Measurements from ENCODE around the gene TSPYL2.

Gene TSPYL2

DNA sequence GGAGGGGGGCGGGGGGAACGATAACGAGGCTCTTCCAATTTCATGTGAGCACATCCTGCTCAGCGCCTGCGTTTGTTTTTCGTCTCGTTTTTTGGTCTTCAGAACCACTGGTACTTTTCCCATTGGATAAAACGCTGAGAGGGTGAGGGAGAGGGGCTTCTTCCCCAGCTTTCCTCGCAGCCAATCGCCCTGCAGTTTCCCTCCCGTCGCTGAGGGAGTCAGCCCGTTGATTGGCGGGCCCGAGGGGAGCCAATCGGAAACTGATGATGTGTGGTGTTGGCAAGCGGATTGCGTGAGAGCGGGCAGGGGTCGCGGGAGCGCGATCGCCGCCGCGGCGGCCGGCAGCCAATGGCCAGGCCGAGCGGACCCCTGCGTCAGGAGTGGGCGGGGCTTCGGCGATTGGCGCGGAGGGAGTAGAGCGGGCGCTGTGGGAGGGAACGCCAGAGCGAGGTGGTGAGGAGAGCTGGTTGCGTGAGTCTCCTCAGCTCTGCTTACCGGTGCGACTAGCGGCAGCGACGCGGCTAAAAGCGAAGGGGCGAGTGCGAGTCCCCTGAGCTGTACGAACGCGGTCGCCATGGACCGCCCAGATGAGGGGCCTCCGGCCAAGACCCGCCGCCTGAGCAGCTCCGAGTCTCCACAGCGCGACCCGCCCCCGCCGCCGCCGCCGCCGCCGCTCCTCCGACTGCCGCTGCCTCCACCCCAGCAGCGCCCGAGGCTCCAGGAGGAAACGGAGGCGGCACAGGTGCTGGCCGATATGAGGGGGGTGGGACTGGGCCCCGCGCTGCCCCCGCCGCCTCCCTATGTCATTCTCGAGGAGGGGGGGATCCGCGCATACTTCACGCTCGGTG, at the start of gene TSPYL2:
TSPYL2 (plus strand) TSS at position 443 of the 848 bp plus-strand sequence; CDS start at position 575, 132 bp downstream.
- DNase-seq: peak; percentile 95

DNA sequence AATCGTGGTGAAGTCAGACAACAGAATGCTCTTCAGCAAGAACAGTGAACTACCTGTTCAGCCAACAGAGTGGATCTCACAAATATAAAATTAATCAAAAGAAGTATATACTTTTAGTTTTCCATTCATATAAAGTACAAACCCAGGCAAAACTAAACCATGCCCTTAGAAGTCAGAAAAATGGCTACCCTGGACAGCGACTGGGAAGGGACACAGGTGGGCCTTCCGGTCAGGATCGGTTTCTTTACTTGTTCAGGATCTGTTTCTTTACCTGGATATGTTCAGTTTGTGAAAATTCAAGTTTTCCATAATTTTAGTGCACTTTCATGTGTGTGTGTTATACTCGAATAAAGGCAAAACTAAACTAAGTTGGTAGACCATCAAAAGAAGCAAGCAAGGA, 46.0 kb upstream of the TSPYL2 start:
- no peak for DNase-seq

DNA sequence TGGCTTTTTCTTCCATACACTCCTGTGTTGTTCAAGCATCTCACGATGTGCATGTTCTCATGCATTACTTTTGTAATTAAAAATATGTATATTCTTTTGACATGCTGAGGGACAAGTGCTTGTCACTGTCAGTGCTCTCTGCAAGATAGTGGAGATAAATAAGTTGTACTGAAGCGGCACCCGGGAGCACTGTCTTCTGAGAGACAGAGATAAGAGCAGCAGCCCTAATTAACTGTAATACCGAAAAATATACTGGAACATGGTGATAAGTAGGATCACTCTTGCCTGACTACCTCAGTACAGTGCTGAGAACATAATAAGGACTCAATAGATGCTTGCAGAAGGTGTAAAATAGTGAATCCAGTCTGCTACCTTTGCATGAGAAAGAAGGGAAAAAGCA, 42.9 kb upstream of the TSPYL2 start:
- no peak for DNase-seq

DNA sequence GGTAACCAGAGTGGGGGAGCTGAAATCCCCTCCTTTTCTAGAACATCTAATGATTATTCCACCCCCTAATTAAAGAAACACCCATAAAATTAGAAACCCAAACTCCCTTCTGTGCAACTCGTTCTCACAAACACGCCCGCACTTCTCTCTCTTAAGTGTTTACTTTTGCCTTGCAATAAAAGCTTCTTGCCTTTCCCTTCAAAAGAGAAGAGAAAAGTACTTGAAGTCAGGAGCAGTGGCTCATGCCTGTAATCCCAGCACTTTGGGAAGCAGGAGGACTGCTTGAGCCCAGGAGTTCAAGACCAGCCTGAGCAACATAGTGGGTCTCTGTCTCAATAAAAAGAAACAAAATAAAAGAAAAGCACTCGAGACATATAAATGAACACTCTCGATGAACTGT, 37.2 kb upstream of the TSPYL2 start:
- no peak for DNase-seq

DNA sequence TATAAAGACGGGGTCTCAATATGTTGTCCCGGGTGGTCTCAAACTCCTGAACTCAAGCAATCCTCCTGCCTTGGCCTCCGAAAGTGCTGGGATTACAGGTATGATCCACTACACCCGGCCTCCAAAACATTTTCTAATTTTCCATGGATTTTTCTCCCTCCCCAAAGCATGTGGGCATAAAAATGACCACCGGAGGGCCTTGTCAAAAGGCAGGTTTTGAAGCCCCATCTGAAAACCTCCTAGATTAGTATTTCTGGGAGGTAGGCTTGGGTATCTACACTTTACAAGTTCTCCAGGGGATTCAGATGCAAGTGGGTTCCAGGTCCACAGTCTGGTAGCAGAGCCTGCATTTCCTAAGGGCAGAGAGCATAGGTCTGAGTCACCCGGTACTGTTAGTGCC, 34.9 kb upstream of the TSPYL2 start:
- no peak for DNase-seq

DNA sequence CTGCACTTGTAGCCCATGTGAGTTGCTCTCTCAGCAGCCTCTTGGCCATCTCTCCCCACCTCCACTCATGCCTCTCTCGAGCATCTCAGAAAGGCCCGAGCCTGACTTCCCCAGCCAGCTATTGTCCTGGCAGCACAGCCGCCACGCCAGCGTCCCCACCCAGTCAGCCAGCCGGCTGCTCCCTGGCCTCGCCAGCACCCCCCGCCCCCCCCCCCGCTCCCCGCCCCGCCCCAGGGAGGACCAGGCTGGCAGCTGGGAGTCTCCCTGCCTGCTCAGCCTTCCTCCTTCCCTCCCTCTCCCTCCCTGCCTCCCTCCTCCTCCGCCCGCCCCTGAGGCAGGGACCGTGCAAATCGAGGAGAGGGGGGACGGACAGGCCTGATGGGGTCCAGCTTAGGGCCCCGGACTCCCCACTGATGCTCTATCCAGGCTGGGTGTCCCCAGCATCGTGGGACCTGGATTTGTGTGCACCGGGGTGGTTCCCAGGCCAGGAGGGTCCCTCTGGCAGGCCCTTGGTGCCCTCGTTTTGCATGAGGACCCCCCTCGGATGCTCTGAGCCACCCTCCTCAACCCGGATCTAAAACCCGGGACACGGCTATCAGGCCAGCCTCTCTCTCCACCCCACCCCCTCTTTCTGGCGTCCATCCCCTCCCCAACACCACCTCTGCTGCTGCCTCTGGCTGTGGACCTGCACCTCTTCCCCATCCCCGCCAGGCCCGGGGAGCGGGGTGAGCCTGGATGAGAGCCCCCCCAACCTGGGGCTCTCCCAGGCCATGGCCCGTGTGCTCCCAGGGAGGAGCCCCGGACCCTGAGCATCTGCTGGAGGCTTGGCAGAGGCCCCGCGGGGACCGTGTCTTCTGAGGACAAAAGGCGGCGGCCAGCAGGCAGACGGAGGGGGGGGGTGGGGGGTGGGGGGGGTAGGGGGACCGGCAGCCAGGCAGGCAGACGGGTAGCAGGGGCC, 33.7 kb upstream of the TSPYL2 start, which contains the start of gene GPR173:
GPR173 (plus strand) TSS at position 621 of the 958 bp plus-strand sequence. CDS start 27,833 bp downstream, outside the sequence.
- DNase-seq: no peak

DNA sequence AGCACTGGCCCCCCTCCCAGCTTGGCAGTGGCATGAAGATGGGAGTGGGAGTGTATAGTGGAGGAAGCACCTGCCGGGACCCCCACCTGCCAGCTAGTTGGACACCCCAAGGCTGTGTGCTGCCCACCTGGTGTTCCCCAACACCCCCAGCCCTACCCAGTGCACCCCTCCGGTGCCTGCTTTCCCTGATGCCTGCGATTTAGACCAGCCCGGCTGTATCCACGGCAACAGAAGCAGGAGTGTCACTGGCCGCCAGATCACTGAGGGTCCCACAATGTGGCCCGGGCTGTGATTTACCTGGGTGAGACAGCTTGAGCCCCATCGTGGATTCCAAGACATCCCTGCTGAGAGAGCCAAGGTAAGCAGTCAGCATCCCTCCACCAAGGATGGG, 33.0 kb upstream of the TSPYL2 start:
- no peak for DNase-seq

DNA sequence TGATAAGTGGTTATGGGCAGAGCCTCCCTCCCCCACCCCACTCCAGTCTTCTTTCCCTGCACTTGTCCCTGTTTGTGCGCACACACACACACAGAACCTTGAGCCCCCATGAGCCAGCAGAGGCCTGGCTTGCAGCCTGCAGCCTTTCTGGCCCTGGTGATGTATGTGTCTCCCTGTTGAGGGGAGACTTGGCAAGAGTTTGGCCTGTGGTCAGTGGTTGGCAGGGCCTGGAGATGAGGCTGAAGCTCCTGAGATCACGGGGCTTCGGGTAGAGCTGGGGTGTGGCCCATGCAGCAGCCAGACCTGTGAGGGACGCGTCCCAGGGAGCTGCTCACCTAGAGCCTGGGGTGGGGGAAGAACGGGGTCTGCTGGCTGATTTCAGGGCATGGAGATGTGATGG, 31.3 kb upstream of the TSPYL2 start:
- no peak for DNase-seq

DNA sequence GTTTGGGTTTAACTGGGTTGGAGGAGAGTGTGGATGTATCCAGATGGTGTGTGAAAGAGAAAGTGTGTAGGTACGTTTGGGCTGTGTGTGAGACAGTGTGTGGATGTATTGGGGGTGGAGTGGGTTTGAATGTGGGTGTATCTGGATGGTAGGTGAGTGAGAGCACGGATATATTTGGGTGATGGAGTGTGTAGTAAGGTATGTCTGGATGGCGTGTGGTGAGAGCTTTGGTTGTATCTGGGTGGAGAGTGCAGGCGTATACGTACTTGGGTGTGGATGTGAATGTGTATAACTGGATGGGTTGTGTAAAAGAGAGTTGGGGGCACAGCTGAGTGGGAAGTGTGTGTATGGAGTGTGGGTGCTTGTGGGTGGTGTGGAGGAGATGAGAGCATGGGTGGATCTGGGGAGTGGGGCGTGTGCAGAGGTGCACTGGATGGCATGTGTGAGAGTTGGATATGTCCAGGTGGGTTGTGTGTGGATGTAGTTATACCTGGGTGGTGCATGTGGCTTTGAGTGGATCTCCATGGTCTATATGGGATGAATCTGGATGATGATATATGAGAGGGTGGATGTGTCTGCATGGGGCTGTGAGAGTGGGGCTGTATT, 26.8 kb upstream of the TSPYL2 start:
- no peak for DNase-seq

DNA sequence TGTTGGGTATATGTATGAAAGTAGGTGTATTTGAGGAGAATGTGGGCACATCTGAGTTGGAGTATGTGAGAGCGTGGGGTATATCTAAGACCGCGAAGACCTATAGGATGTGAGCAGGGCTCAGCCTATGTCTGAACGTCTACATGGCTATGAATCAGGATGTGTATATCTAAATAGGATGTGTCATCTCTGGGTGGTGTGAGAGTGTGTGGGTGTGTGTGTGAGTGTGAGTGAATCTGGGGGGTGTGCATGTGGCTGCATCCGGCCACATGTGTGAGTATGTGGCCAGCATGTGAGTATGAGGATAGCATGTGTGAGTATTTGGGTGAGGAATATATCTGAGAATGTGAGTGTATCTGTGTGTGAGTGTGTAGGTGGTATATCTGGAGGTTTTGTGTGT, 25.9 kb upstream of the TSPYL2 start:
- no peak for DNase-seq

DNA sequence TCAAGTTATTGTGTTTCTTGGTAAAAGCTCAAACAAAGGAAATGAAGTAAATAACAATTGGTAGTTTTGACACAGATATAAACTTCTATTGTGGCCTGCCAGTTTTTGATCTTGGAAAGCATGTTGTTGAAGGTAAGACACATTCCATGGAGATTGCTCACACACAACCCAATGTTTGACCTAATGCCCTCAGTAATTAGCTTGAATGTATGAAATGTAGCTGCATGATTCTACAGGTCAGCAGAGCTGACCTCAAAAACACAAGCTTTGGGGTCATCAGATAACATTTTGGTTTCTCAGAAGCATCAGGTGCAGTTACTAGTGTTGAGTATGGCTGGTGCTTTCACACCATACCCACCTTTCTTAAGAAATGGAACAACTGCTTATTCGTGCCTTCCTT, 17.1 kb upstream of the TSPYL2 start:
- no peak for DNase-seq

DNA sequence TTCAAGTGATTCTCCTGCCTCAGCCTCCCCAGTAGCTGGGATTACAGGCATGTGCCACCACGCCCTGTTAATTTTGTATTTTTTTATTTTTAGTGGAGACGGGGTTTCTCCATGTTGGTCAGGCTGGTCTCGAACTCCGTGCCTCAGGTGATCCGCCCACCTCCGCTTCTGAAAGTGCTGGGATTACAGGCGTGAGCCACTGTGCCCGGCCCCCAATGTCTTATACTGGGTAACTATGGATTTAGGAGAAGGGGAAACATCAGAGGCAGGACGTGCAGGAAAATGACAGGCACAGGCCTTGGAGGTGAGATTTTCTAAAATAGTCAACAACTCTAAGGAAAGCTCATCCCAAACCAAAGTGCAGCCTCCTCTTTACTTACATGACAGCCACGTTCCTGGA, 11.1 kb upstream of the TSPYL2 start:
- no peak for DNase-seq

DNA sequence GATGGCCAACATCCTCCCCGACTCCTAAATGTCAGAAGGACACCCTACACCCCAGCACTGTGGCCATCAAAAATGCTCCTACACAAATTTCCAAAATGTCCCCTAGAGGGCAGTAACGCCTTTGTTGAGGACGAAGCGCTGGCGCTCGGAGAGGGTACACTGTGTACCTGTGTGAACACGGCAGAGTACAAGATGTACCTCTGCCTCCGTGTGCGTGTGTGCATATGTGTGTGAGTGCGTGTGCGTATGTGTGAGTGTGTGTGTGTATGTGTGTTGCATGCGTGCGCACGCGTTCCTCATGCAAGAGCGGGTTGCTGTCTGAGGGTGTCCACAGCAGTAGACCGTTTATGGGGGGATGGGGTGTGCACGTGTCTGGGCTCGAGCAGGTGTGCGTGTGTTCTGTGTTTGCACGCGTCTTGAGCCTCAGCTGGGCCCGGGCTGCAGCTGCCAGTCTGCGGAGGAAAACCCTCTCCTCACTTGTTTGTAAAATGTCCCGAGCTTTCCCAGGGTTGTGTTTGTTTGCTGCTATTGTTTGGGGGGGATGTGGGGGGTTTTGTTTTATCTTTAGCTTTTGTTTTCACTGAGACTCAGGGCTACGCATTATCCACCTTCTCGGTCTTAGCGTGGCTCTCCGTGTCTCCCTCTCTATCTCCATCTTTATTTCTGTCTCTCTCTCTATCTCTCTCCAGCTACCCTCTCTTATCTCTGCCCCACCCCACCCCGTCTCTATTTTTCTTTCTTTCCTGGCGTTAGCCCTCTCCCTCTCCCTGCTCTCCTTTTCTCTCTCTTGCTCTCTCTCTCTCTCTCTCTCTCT, 10.4 kb upstream of the TSPYL2 start:
- DNase-seq: peak; percentile 87

DNA sequence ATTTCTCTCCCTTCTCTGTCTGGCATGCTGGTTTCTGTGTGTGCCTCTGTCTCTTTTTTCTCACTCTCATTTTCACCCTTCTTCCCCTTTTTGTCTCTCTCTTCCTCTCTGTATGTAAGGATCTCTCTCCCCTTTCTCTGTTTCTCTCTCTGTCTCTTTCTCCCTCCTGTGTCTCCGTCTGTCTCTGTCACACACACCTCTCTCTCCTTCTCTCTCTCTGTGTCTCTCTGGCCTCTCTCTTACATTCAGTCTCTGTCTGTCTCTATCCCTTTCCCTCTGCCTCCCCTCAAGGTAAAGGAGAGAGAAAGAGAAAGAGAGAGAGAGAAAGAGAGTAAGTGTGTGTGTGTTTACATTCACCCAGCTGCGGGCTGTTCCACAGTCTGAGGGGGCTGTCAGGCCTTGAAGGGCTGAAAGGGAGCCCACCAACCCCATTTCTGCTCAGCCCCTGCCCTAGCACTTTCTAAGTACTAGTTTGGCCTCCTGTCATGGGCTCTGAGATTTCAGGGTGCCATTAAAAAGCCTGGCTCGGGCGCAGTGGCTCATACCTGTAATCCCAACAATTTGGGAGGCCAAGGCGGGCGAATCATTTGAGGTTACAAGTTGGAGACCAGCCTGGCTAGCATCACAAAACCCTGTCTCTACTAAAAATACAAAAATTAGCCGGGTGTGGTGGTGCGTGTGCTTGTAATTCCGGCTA, 9.6 kb upstream of the TSPYL2 start:
- peak; percentile 21 for DNase-seq

DNA sequence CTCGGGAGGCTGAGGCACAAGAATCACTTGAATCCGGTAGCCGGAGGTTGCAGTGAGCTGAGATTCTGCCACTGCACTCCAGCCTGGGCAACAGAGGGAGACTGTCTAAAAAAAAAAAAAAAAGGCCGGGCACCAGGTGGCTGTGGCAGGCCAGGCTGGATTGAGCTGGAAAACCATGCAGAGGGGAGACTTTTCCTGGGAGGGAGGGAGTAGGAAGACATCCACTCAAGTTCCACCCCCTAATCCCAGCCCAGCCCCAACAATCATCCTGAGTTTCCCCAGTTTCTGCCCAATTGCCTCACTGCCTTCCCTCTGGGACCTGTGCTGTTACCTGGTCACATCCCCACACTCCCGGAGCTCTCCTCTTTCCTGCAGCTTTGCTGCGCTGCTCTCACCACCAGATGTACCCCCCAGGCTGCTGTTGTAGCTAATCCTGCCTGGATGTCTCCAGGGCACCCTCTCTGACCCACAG, 9.0 kb upstream of the TSPYL2 start:
- peak; percentile 36 for DNase-seq

DNA sequence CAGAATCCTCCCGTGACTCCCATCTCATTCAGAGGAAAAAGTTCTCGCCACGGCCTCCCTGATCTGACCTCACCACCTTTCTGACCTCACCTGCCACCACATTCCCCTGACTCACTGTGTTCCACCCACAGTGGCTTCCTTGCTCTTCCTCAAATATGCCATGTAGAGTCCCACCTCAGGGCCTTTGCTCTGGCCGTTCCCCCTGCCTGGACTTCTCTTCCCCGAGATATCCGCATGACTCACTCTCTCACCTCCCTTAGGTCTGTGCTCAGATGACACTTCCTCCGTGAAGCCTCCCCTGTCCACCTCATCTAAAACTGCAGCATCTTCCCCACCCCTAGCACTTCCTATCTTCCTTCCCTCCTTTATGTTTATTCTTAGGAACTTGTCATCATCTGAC, 7.2 kb upstream of the TSPYL2 start:
- no peak for DNase-seq

DNA sequence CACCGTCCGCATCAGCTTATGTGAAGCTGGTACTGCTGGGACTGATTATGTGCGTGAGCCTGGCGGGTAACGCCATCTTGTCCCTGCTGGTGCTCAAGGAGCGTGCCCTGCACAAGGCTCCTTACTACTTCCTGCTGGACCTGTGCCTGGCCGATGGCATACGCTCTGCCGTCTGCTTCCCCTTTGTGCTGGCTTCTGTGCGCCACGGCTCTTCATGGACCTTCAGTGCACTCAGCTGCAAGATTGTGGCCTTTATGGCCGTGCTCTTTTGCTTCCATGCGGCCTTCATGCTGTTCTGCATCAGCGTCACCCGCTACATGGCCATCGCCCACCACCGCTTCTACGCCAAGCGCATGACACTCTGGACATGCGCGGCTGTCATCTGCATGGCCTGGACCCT, 5.5 kb upstream of the TSPYL2 start:
- DNase-seq: no peak

DNA sequence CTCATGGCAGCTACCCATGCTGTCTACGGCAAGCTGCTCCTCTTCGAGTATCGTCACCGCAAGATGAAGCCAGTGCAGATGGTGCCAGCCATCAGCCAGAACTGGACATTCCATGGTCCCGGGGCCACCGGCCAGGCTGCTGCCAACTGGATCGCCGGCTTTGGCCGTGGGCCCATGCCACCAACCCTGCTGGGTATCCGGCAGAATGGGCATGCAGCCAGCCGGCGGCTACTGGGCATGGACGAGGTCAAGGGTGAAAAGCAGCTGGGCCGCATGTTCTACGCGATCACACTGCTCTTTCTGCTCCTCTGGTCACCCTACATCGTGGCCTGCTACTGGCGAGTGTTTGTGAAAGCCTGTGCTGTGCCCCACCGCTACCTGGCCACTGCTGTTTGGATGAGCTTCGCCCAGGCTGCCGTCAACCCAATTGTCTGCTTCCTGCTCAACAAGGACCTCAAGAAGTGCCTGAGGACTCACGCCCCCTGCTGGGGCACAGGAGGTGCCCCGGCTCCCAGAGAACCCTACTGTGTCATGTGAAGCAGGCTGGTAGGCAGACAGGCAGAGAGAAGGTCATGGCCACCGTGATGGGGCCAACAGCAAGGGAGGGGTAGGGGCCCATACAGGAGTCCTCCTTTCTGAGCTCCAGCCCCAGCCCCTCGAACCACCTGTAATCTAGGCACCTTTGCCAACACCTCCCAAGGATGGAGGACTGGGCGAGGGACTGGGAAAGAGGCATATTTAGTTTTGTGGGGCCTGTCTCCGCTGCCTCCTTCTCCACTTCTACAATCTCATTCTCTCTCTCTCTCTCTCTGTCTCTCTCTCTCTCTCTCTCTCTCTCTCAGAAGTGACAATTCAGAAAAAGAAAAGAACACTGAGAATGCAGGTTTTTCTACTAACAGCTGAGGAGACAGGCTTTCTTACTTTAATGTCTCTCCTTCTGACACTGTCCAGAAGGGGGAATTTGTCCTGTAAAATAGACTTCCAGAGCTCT, 4.7 kb upstream of the TSPYL2 start:
- peak; percentile 19 for DNase-seq

DNA sequence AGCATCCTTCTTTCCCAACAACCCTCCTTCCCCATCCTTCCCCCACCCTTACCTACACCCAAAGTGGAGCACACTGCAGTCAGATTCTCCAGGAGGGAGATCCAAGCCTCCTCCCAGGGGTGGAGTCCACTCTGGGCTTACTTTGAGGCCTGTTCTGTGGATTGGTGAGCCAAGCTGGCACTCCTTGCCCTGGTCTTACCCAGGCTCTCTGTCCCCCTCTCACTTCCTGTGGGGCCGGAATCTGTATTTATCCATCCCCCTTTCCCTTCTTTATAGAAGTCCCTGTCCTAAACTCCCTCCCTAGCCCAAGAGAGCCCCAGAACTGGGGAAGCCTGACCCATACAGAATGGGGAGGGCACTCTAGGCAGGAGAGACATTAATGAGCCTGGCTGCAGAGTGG, 3.2 kb upstream of the TSPYL2 start:
- no peak for DNase-seq

Data from RPMI8226 (cell line).